ENCODE measurements around the gene PARP11.

- TF ChIP-seq CTCF (IDR thresholded peaks at IDR 0.05; ENCODE audit: low read depth, low read length, poor library complexity, severe bottlenecking) (no peak), EZH2phosphoT487 (IDR thresholded peaks at IDR 0.05; ENCODE audit: borderline replicate concordance, low read length) (no peak)
Observed at GRCh38 chr12:3791256-3791874, 81.8 kb downstream of the PARP11 start.
